Measurements from ENCODE around the gene PMEPA1. TPM values are rescaled to one million over a fixed set of nuclear protein-coding genes. Genes with fewer than 3 reads are reported as not detected.

PMEPA1 gene
- total and polyA plus RNA-seq, 7 donors: 3.6 to 23.3 (median 6.5) TPM

DNA sequence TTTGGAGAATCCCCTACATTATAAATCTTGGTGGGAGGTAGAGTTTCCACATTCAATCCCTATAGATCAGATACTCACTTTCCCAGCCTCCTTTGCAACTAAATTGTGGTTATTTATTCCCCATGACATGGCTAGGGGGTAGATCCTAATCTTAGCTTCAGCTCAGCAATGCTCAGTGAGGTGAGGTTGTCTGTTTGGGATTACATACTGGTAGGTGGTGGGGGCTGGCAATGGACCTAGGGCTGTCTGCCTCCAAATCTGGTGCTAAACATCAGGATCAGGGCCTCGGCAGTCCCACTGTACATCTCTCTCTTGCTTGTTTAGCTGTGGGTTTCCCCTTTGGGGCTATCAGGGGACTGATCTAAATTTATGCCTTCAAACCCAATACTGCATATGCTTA, 45.8 kb upstream of the PMEPA1 start:
- Histone ChIP-seq H3K4me3 (no peak overlapping the region), H3K36me3 (no peaks in the 10 kb centered on the region), H3K4me1 (peaks cover 0 to 7% (median 0%) of the 10 kb centered on the region in 4 donors), H3K27me3 (no peaks in the 10 kb centered on the region), H3K9me3 (no peaks in the 10 kb centered on the region), H3K27ac (no peak overlapping the region)
- intact Hi-C loops (cut with DNase I): no loop called here
- 85 to 98% methylated on average over 1 of the region's 1 CpG for WGBS, 2 donors
- TF ChIP-seq EP300 (IDR thresholded peaks at IDR 0.05) (no peak), POLR2AphosphoS5 (IDR thresholded peaks at IDR 0.05) (no peak), CTCF (IDR thresholded peaks at IDR 0.05) (no peak), POLR2A (IDR thresholded peaks at IDR 0.05) (no peak)
- peak; percentile 11 for DNase-seq

DNA sequence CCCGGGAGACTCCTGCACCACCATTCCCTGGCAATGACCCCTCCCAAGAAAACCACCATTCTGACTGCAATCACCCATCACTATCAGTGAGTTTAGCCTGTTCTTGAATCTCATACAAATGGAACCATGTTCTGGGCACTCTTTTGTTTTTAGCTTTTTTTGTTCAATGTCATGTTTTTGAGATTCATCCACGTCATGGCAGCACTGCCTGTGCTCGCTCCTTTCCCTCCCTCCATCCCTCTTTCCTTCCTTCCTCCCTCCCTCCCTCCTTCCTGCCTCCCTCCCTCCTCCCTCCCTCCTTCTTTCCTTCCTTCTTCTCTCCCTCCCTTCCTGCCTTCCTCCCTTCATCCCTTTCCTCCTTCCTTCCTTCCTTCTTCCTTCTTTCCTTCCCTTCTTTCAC, 44.4 kb upstream of the PMEPA1 start:
- WGBS, 2 donors: 82 to 85% methylated on average over 3 of the region's 3 CpGs
- intact Hi-C loops (cut with DNase I): no loop called here

GRCh38 chr20:57753332-57754164, 43.7 kb upstream of the PMEPA1 start:
- Histone ChIP-seq H3K9me3 (no peaks in the 10 kb centered on the region), H3K4me3 (no peak overlapping the region), H3K27ac (no peak overlapping the region), H3K36me3 (no peaks in the 10 kb centered on the region), H3K27me3 (no peaks in the 10 kb centered on the region), H3K4me1 (peaks cover 0 to 22% (median 15%) of the 10 kb centered on the region in 4 donors)
- intact Hi-C loops (cut with DNase I): no loop called here
- peak; percentile 50 for DNase-seq
- TF ChIP-seq POLR2A (IDR thresholded peaks at IDR 0.05) (no peak), POLR2AphosphoS5 (IDR thresholded peaks at IDR 0.05) (no peak), EP300 (IDR thresholded peaks at IDR 0.05) (no peak), CTCF (IDR thresholded peaks at IDR 0.05) (no peak)
- WGBS, 2 donors: 83% methylated on average over 14 of the region's 14 CpGs

More for the DNA sequence above, 44.4 kb upstream of the PMEPA1 start:
- Histone ChIP-seq H3K27me3 (no peaks in the 10 kb centered on the region), H3K9me3 (no peaks in the 10 kb centered on the region), H3K4me3 (no peak overlapping the region), H3K27ac (no peak overlapping the region), H3K4me1 (peaks cover 0 to 15% (median 8%) of the 10 kb centered on the region in 4 donors), H3K36me3 (no peaks in the 10 kb centered on the region)
- no peak for DNase-seq
- TF ChIP-seq EP300 (IDR thresholded peaks at IDR 0.05): no peak
- TF ChIP-seq POLR2A (IDR thresholded peaks at IDR 0.05): no peak
- TF ChIP-seq CTCF (IDR thresholded peaks at IDR 0.05): no peak
- TF ChIP-seq POLR2AphosphoS5 (IDR thresholded peaks at IDR 0.05): no peak

DNA sequence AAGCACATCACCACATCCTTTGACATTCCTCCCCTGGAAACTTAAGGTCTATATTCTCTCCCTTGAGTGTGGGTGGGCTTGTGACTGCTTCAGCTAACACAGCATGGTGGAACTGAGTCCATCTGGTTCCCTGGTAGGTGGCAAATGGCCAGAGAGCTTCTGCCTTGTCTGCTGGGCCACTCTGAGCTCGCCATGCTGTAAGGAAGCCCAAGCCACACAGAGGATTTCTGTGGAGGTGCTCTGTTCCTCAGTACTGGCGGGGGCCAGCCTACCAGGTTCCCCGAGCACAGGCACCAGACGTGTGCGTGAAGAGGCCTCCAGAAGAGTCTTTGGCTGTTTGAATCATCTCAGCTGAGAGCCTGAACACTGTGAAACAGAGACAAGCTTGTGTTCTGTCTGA, 41.6 kb upstream of the PMEPA1 start:
- Histone ChIP-seq H3K27ac (no peak overlapping the region), H3K27me3 (no peaks in the 10 kb centered on the region), H3K4me1 (peaks cover 0 to 39% (median 28%) of the 10 kb centered on the region in 4 donors), H3K9me3 (no peaks in the 10 kb centered on the region), H3K36me3 (no peaks in the 10 kb centered on the region), H3K4me3 (no peak overlapping the region)
- TF ChIP-seq CTCF (IDR thresholded peaks at IDR 0.05): no peak
- no peak for TF ChIP-seq EP300 (IDR thresholded peaks at IDR 0.05)
- TF ChIP-seq POLR2AphosphoS5 (IDR thresholded peaks at IDR 0.05): no peak
- no peak for TF ChIP-seq POLR2A (IDR thresholded peaks at IDR 0.05)
- DNase-seq: peak; percentile 25
- intact Hi-C loops (cut with DNase I): no loop called here
- WGBS, 2 donors: 93 to 95% methylated on average over 5 of the region's 5 CpGs
